Smooth muscle cell (in vitro differentiated cells): ENCODE measurements around the gene NME9. TPM values are rescaled to one million over a fixed set of nuclear protein-coding genes. Genes with fewer than 3 reads are reported as not detected.

Source experiments
- DNase-seq: peaks from one replicate; lab custom pipeline; 2025; ENCODE audit not compliant: unreplicated experiment; lab: John Stamatoyannopoulos, UW
- H2AFZ ChIP-seq: fragments of 200-600 bp; sonication (generic); 2 replicates; pipeline ENCODE4 v1.6.0; 2016; ENCODE audit warnings: antibody characterized with exemption, low read depth, mild to moderate bottlenecking
- H3F3A ChIP-seq: fragments of 200-600 bp; sonication (generic); 2 replicates; pipeline ENCODE4 v1.6.0; 2017; ENCODE audit warnings: antibody characterized with exemption, low read depth
- H3K27ac ChIP-seq: fragments of 200-600 bp; sonication (generic); 2 replicates; pipeline ENCODE4 v1.5.1; 2016; ENCODE audit warnings: low read depth, mild to moderate bottlenecking
- H3K27me3 ChIP-seq: fragments of 200-600 bp; sonication (generic); 2 replicates; pipeline ENCODE4 v1.6.1; 2016; ENCODE audit warnings: low read depth, mild to moderate bottlenecking
- H3K36me3 ChIP-seq: fragments of 200-600 bp; sonication (generic); 2 replicates; pipeline ENCODE4 v1.5.1; 2016; ENCODE audit warnings: low read depth
- H3K4me1 ChIP-seq: fragments of 200-600 bp; sonication (generic); 2 replicates; pipeline ENCODE4 v1.5.1; 2016; ENCODE audit warnings: low read depth
- H3K4me2 ChIP-seq: fragments of 200-600 bp; sonication (generic); 2 replicates; pipeline ENCODE4 v1.6.0; 2016; ENCODE audit warnings: mild to moderate bottlenecking
- H3K4me3 ChIP-seq: fragments of 200-600 bp; sonication (generic); 2 replicates; pipeline ENCODE4 v1.5.1; 2016; ENCODE audit warnings: mild to moderate bottlenecking
- H3K79me2 ChIP-seq: fragments of 200-600 bp; sonication (generic); 2 replicates; pipeline ENCODE4 v1.6.0; 2016; ENCODE audit warnings: low read depth, mild to moderate bottlenecking
- H3K9ac ChIP-seq: fragments of 200-600 bp; sonication (generic); 2 replicates; pipeline ENCODE4 v1.6.0; 2016; ENCODE audit warnings: low read depth
- H3K9me3 ChIP-seq: fragments of 200-600 bp; sonication (generic); replicated peaks from 2 replicates; pipeline ENCODE4 v1.5.1; 2016; ENCODE audit warnings: low read depth
- H4K20me1 ChIP-seq: fragments of 200-600 bp; sonication (generic); 2 replicates; pipeline ENCODE4 v1.6.0; 2016; ENCODE audit warnings: low read depth
- CTCF ChIP-seq: fragments of 200-600 bp; sonication (generic); IDR thresholded peaks from 2 replicates; pipeline ENCODE4 v1.5.1; 2017; ENCODE audit warnings: borderline replicate concordance, mild to moderate bottlenecking, antibody characterized with exemption; ENCODE audit not compliant: insufficient read depth, poor library complexity, severe bottlenecking
- WGBS: methylation state at CpG from one replicate; pipeline ENCODE4 v1.1.7; 2016; ENCODE audit warnings: low lambda C conversion rate; 5-methylcytosine and 5-hydroxymethylcytosine counted together
- polyA plus RNA-seq: library from polyadenylated mRNA; unstranded; fragments of >200 nt; fragmentation: Nextera tagmentation; extraction: Ambion mirVana; gene quantifications from 2 replicates; pipeline ENCODE4 v1.2.1, GENCODE V29; 2016
- total RNA-seq: library from RNA; depleted of rRNA; stranded (reverse); fragments of >200 nt; gene quantifications from 2 replicates; pipeline ENCODE4 v1.2.3, GENCODE V29; 2014

The NME9 gene
- total and polyA plus RNA-seq, 2 experiments from 2014 or later = not detected

DNA sequence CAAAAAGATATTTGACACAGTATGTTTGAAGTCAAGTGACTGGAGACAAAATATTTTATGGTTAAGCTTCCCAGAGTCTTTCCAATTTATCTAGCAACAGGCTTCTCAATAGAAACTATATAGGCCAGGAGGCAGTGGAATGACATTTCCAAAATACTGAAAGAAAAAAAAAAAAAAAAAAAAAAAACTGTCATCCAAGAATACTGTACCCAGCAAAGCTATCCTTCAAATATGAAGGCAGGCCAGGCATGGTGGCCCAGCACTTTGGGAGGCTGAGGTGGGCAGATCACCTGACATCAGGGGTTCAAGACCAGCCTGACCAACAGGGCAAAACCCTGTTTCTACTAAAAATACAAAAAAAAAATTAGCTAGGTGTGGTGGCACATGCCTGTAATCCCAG, 20.9 kb downstream of the NME9 start:
- no peak for DNase-seq
- Histone ChIP-seq H3K4me2 (no peak overlapping the region), H2AFZ (no peak overlapping the region), H3K27me3 (no peaks in the 10 kb centered on the region), H3K9me3 (peaks cover 22% of the 10 kb centered on the region), H3K79me2 (no peaks in the 10 kb centered on the region), H3K4me3 (no peak overlapping the region), H3K9ac (no peak overlapping the region), H4K20me1 (no peaks in the 10 kb centered on the region), H3F3A (no peaks in the 10 kb centered on the region), H3K4me1 (no peaks in the 10 kb centered on the region), H3K36me3 (peaks cover 3% of the 10 kb centered on the region), H3K27ac (no peak overlapping the region)
- TF ChIP-seq CTCF = no peak

GRCh38 chr3:138307899-138308298, 21.8 kb downstream of the NME9 start:
- H3F3A ChIP-seq = no peaks in the 10 kb centered on the region
- no peaks in the 10 kb centered on the region for H3K27me3 ChIP-seq
- WGBS = 89% methylated on average over 5 of the region's 5 CpGs
- DNase-seq = no peak
- no peaks in the 10 kb centered on the region for H3K79me2 ChIP-seq
- no peak overlapping the region for H3K4me3 ChIP-seq
- no peak for TF ChIP-seq CTCF
- no peak overlapping the region for H3K9ac ChIP-seq
- no peak overlapping the region for H3K4me2 ChIP-seq
- no peaks in the 10 kb centered on the region for H3K4me1 ChIP-seq
- no peak overlapping the region for H3K27ac ChIP-seq
- H4K20me1 ChIP-seq = no peaks in the 10 kb centered on the region
- H3K36me3 ChIP-seq = peaks cover 3% of the 10 kb centered on the region
- H3K9me3 ChIP-seq = peaks cover 22% of the 10 kb centered on the region
- no peak overlapping the region for H2AFZ ChIP-seq

- Histone ChIP-seq H3K4me3 (no peak overlapping the region), H3F3A (no peaks in the 10 kb centered on the region), H2AFZ (no peak overlapping the region), H3K4me1 (no peaks in the 10 kb centered on the region), H4K20me1 (no peaks in the 10 kb centered on the region), H3K4me2 (no peak overlapping the region), H3K79me2 (no peaks in the 10 kb centered on the region), H3K27me3 (no peaks in the 10 kb centered on the region), H3K36me3 (peaks cover under 1% of the 10 kb centered on the region), H3K9ac (no peak overlapping the region), H3K27ac (no peak overlapping the region), H3K9me3 (peaks cover 5% of the 10 kb centered on the region)
- 96% methylated on average over 6 of the region's 6 CpGs for WGBS
- no peak for DNase-seq
- TF ChIP-seq CTCF = no peak
Observed at GRCh38 chr3:138303474-138303873, 26.2 kb downstream of the NME9 start.

- Histone ChIP-seq H3F3A (no peaks in the 10 kb centered on the region), H3K9me3 (no peaks in the 10 kb centered on the region), H4K20me1 (no peaks in the 10 kb centered on the region), H3K4me2 (no peak overlapping the region), H3K36me3 (no peaks in the 10 kb centered on the region), H3K4me3 (no peak overlapping the region), H3K27ac (no peak overlapping the region), H3K27me3 (no peaks in the 10 kb centered on the region), H3K4me1 (no peaks in the 10 kb centered on the region), H3K79me2 (no peaks in the 10 kb centered on the region), H3K9ac (no peak overlapping the region), H2AFZ (no peak overlapping the region)
- no peak for TF ChIP-seq CTCF
- WGBS = 93% methylated on average over 2 of the region's 2 CpGs
- DNase-seq = no peak
Observed at GRCh38 chr3:138300647-138301046, 29.0 kb downstream of the NME9 start.
